IMR-90 (cell line): Measurements from ENCODE around the gene RNF141. TPM values are rescaled to one million over a fixed set of nuclear protein-coding genes. Genes with fewer than 3 reads are reported as not detected.

Experiments
- ATAC-seq: fragments of 200-7000 bp; cut with Tn5 transposase; 2 replicates; pipeline ENCODE4 v1.9.1; 2020; ENCODE audit warnings: low read depth, mild to moderate bottlenecking, moderate library complexity
- BruUV-seq: library from RNA; stranded (reverse); fragments of 400-500 nt; replicated peaks from 2 replicates; lab custom pipeline; 2021; lab: Mats Ljungman, UMichigan
- CTCF ChIA-PET: fragments of 300-600 bp; formaldehyde crosslinking; extraction: SDS; loops from one replicate; lab custom pipeline; 2021; ENCODE audit warnings: antibody characterized with exemption; lab: Yijun Ruan, JAX
- POLR2A ChIA-PET: fragments of 300-600 bp; sonication (Branson Sonifier 250); formaldehyde crosslinking; loops from one replicate; lab custom pipeline; 2022; ENCODE audit warnings: antibody characterized with exemption; ENCODE audit not compliant: unreplicated experiment; lab: Charles Lee
- DNase-seq: peaks from one replicate; pipeline ENCODE4 v3.0.0; 2013
- H2AFZ ChIP-seq: replicated peaks from 2 replicates; pipeline ENCODE3; 2013; ENCODE audit warnings: low read length, mild to moderate bottlenecking; ENCODE audit not compliant: poor library complexity
- H2AK5ac ChIP-seq: 2 replicates; pipeline ENCODE4 v1.6.1; 2013; ENCODE audit warnings: low read depth, low read length, inconsistent platforms
- H2AK9ac ChIP-seq: replicated peaks from 2 replicates; pipeline ENCODE3; 2013; ENCODE audit warnings: mild to moderate bottlenecking, low read depth, low read length, moderate library complexity; ENCODE audit not compliant: poor library complexity
- H2BK120ac ChIP-seq: 2 replicates; pipeline ENCODE4 v1.6.1; 2013; ENCODE audit warnings: low read depth, low read length, inconsistent platforms
- H2BK15ac ChIP-seq: 3 replicates; pipeline ENCODE4 v1.6.1; 2013; ENCODE audit warnings: low read depth, low read length, inconsistent platforms
- H2BK20ac ChIP-seq: 2 replicates; pipeline ENCODE4 v1.6.1; 2013; ENCODE audit warnings: low read depth, mild to moderate bottlenecking, inconsistent platforms, low read length, moderate library complexity
- H2BK5ac ChIP-seq: 2 replicates; pipeline ENCODE4 v1.6.1; 2013; ENCODE audit warnings: mild to moderate bottlenecking, low read depth, low read length, inconsistent platforms; ENCODE audit not compliant: poor library complexity, severe bottlenecking
- H3K14ac ChIP-seq: replicated peaks from 2 replicates; pipeline ENCODE4 v1.6.1; 2013; ENCODE audit warnings: low read depth, low read length, inconsistent platforms
- H3K18ac ChIP-seq: 2 replicates; pipeline ENCODE4 v1.6.1; 2013; ENCODE audit warnings: low read depth, low read length, control low read depth
- H3K23ac ChIP-seq: 2 replicates; pipeline ENCODE4 v1.6.1; 2013; ENCODE audit warnings: low read depth, low read length, inconsistent platforms
- H3K27ac ChIP-seq: 2 replicates; pipeline ENCODE4 v1.5.1; 2013; ENCODE audit warnings: mild to moderate bottlenecking, control low read depth, low read length; ENCODE audit not compliant: insufficient read depth
- H3K27me3 ChIP-seq: 2 replicates; pipeline ENCODE4 v1.6.1; 2013; ENCODE audit warnings: low read length; ENCODE audit not compliant: control insufficient read depth, insufficient read depth
- H3K36me3 ChIP-seq: 2 replicates; pipeline ENCODE4 v1.6.1; 2013; ENCODE audit warnings: low read length, mixed read lengths; ENCODE audit not compliant: control insufficient read depth, insufficient read depth
- H3K4ac ChIP-seq: 2 replicates; pipeline ENCODE4 v1.6.1; 2013; ENCODE audit warnings: low read depth, low read length, inconsistent platforms
- H3K4me1 ChIP-seq: 2 replicates; pipeline ENCODE4 v1.6.1; 2013; ENCODE audit warnings: low read length, mixed read lengths; ENCODE audit not compliant: control insufficient read depth, insufficient read depth
- H3K4me2 ChIP-seq: 2 replicates; pipeline ENCODE4 v1.6.1; 2013; ENCODE audit warnings: low read depth, mild to moderate bottlenecking, control low read depth, low read length, moderate library complexity
- H3K4me3 ChIP-seq: 2 replicates; pipeline ENCODE4 v1.5.1; 2013; ENCODE audit warnings: low read depth, mild to moderate bottlenecking, control low read depth, low read length, moderate library complexity; ENCODE audit not compliant: insufficient read depth
- H3K56ac ChIP-seq: 2 replicates; pipeline ENCODE4 v1.6.1; 2013; ENCODE audit warnings: low read length, inconsistent platforms; ENCODE audit not compliant: insufficient read depth; ENCODE audit errors: extremely low read depth
- H3K79me1 ChIP-seq, 2 experiments: 2 replicates each; pipeline ENCODE4 v1.6.1; 2013; ENCODE audit warnings: low read length in 2 of 2, inconsistent platforms in 1 of 2, low read depth in 1 of 2
- H3K9ac ChIP-seq: 2 replicates; pipeline ENCODE4 v1.6.1; 2013; ENCODE audit warnings: low read depth, low read length, control low read depth
- H3K9me1 ChIP-seq: 2 replicates; pipeline ENCODE4 v1.6.1; 2013; ENCODE audit warnings: low read length, inconsistent platforms; ENCODE audit not compliant: insufficient read depth
- H3K9me3 ChIP-seq: 2 replicates; pipeline ENCODE4 v1.6.1; 2013; ENCODE audit warnings: low read length; ENCODE audit not compliant: control insufficient read depth, insufficient read depth
- H4K20me1 ChIP-seq: 2 replicates; pipeline ENCODE4 v1.6.1; 2013; ENCODE audit warnings: low read length, inconsistent platforms; ENCODE audit not compliant: insufficient read depth
- H4K5ac ChIP-seq: 2 replicates; pipeline ENCODE4 v1.6.1; 2013; ENCODE audit warnings: mild to moderate bottlenecking, low read depth, low read length, control low read depth
- H4K8ac ChIP-seq, 2 experiments: 2 replicates each; pipeline ENCODE4 v1.6.1; 2013; ENCODE audit warnings: low read depth in 2 of 2, low read length in 2 of 2, control low read depth in 1 of 2, inconsistent platforms in 1 of 2
- H4K91ac ChIP-seq: 2 replicates; pipeline ENCODE4 v1.6.1; 2013; ENCODE audit warnings: low read depth, low read length, inconsistent platforms; ENCODE audit not compliant: insufficient read depth
- BHLHE40 ChIP-seq: fragments of 150-350 bp; IDR thresholded peaks from 2 replicates; pipeline ENCODE4 v1.6.1; 2016; ENCODE audit warnings: mild to moderate bottlenecking, low read depth, low read length
- CEBPB ChIP-seq: IDR thresholded peaks from 2 replicates; pipeline ENCODE4 v1.6.1; 2012; ENCODE audit warnings: low read depth, low read length, improper control_type of control experiment
- CHD1 ChIP-seq: IDR thresholded peaks from 2 replicates; pipeline ENCODE4 v1.6.1; 2012; ENCODE audit warnings: low read depth, low read length, improper control_type of control experiment
- FOS ChIP-seq: fragments of 150-350 bp; IDR thresholded peaks from 2 replicates; pipeline ENCODE4 v1.6.1; 2016; ENCODE audit warnings: low read depth, low read length
- MAFK ChIP-seq: IDR thresholded peaks from 2 replicates; pipeline ENCODE4 v1.6.1; 2012; ENCODE audit warnings: low read depth, low read length, improper control_type of control experiment
- MAZ ChIP-seq: IDR thresholded peaks from 2 replicates; pipeline ENCODE4 v1.6.1; 2012; ENCODE audit warnings: low read depth, mild to moderate bottlenecking, low read length, improper control_type of control experiment, moderate library complexity, borderline replicate concordance
- MXI1 ChIP-seq: IDR thresholded peaks from 2 replicates; pipeline ENCODE4 v1.6.1; 2012; ENCODE audit warnings: low read depth, mild to moderate bottlenecking, low read length, moderate library complexity, borderline replicate concordance
- NFE2L2 ChIP-seq: fragments of 150-350 bp; IDR thresholded peaks from 2 replicates; pipeline ENCODE4 v1.6.1; 2016; ENCODE audit warnings: low read depth, mild to moderate bottlenecking, low read length
- POLR2A ChIP-seq: IDR thresholded peaks from 2 replicates; pipeline ENCODE4 v1.6.1; 2012; ENCODE audit warnings: mild to moderate bottlenecking, low read depth, low read length
- RAD21 ChIP-seq: IDR thresholded peaks from 2 replicates; pipeline ENCODE4 v1.6.1; 2012; ENCODE audit warnings: low read length, improper control_type of control experiment
- RCOR1 ChIP-seq: IDR thresholded peaks from 2 replicates; pipeline ENCODE4 v1.6.1; 2012; ENCODE audit warnings: mild to moderate bottlenecking, low read length, improper control_type of control experiment; ENCODE audit not compliant: insufficient replicate concordance
- RFX5 ChIP-seq: IDR thresholded peaks from 2 replicates; pipeline ENCODE4 v1.8.0; 2012; ENCODE audit warnings: low read depth, mild to moderate bottlenecking, low read length, moderate library complexity
- SMC3 ChIP-seq: fragments of 150-350 bp; IDR thresholded peaks from 2 replicates; pipeline ENCODE4 v1.6.1; 2016; ENCODE audit warnings: low read depth, mild to moderate bottlenecking, antibody characterized with exemption, low read length, moderate library complexity
- dilution Hi-C: fragments of 300-500 bp; cut with HindIII; formaldehyde crosslinking; loops from one replicate; pipeline ENCODE4 v1.14.3; 2018; ENCODE audit warnings: low sequenced_read_pairs; ENCODE audit not compliant: unreplicated experiment
- in situ Hi-C: fragments of 300-500 bp; cut with MboI; formaldehyde crosslinking; loops from 3 replicates; pipeline ENCODE4 v1.14.3; 2019; ENCODE audit warnings: low sequenced_read_pairs, inconsistent platforms, mixed read lengths
- intact Hi-C: fragments of 100-400 bp; cut with micrococcal nuclease; formaldehyde crosslinking; loops from 2 replicates; pipeline ENCODE4 v1.10.0; 2022
- polyA plus RNA-seq, 3 experiments: library from polyadenylated mRNA; depleted of rRNA; stranded (reverse); fragments of >200 nt; gene quantifications; 2 replicates each; pipeline ENCODE4 v1.2.3, GENCODE V29; 2012; ENCODE audit warnings: low replicate concordance in 1 of 3
- total RNA-seq: library from RNA; depleted of rRNA; stranded (reverse); fragments of >200 nt; gene quantifications from 2 replicates; pipeline ENCODE4 v1.2.3, GENCODE V29; 2012
- TF ChIP-seq, protein P1 (sequence below): fragments of 150-350 bp; IDR thresholded peaks from 2 replicates; pipeline ENCODE4 v1.6.1; 2017; ENCODE audit warnings: mild to moderate bottlenecking, antibody characterized with exemption, low read length, low read depth
- TF ChIP-seq, protein P2 (sequence below): conservative IDR thresholded peaks from 2 replicates; pipeline ENCODE4 v1.5.1; 2012; ENCODE audit warnings: mild to moderate bottlenecking, low read depth, low read length, improper control_type of control experiment

RNF141 gene
- total and polyA plus RNA-seq, 2 of the 4 experiments (the other 2 are of a cell fraction): 13.8 to 18.6 TPM

DNA sequence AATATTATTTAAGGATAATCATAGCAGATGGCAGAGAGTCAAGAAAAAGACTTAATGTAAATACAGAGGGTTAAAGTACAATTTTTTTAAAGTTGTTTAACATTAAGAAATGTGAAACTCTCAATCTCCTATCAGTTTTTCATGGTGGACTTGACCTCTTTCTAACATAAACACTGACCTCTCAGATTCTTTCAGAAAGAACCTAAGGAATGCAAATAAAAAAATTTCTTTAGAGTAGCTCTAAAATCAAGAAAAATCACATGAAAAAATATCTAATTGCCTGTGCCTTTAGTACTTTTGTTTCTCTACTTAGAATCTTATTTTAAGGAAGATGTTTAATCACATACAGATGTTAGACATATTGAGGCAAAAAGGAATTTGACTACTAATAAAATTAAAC lies 12.9 kb downstream of the RNF141 start:
- POLR2A ChIA-PET: no interaction called here
- intact Hi-C loops (loop anchor here (2.0 to 10.0 kb wide), 3 partner anchors 79 to 203 kb away; no protein-coding TSS in a partner anchor), dilution Hi-C loops (no loop called here)

More for the DNA sequence above, 12.9 kb downstream of the RNF141 start:
- H3K14ac ChIP-seq: no peak overlapping the region
- no peaks in the 10 kb centered on the region for H3K27me3 ChIP-seq
- no peak overlapping the region for H2AK9ac ChIP-seq
- no peak for TF ChIP-seq MAFK
- no peak for TF ChIP-seq FOS
- TF ChIP-seq MXI1: no peak
- TF ChIP-seq SMC3: no peak
- TF ChIP-seq RAD21: no peak
- no peak for TF ChIP-seq CEBPB
- no peak for TF ChIP-seq NFE2L2
- TF ChIP-seq RCOR1: no peak
- TF ChIP-seq MAZ: no peak
- no peak for TF ChIP-seq BHLHE40
- no peak for TF ChIP-seq RFX5
- TF ChIP-seq POLR2A: no peak
- TF ChIP-seq, protein P1, sequence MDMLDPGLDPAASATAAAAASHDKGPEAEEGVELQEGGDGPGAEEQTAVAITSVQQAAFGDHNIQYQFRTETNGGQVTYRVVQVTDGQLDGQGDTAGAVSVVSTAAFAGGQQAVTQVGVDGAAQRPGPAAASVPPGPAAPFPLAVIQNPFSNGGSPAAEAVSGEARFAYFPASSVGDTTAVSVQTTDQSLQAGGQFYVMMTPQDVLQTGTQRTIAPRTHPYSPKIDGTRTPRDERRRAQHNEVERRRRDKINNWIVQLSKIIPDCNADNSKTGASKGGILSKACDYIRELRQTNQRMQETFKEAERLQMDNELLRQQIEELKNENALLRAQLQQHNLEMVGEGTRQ: no peak
- TF ChIP-seq, protein P2, sequence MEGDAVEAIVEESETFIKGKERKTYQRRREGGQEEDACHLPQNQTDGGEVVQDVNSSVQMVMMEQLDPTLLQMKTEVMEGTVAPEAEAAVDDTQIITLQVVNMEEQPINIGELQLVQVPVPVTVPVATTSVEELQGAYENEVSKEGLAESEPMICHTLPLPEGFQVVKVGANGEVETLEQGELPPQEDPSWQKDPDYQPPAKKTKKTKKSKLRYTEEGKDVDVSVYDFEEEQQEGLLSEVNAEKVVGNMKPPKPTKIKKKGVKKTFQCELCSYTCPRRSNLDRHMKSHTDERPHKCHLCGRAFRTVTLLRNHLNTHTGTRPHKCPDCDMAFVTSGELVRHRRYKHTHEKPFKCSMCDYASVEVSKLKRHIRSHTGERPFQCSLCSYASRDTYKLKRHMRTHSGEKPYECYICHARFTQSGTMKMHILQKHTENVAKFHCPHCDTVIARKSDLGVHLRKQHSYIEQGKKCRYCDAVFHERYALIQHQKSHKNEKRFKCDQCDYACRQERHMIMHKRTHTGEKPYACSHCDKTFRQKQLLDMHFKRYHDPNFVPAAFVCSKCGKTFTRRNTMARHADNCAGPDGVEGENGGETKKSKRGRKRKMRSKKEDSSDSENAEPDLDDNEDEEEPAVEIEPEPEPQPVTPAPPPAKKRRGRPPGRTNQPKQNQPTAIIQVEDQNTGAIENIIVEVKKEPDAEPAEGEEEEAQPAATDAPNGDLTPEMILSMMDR: no peak
- TF ChIP-seq CHD1: no peak
- no TSS peak for BruUV-seq
- peak overlapping the region; percentile 53; the same call in 1 of the 2 replicates for H2BK20ac ChIP-seq
- CTCF ChIA-PET: interaction anchor here (0.9 to 1.2 kb wide), 2 partner anchors 13 to 199 kb away, joined by 3 read pairs; partner anchors contain the start of gene RNF141
- no peaks in the 10 kb centered on the region for H4K20me1 ChIP-seq
- H3K9me3 ChIP-seq: no peaks in the 10 kb centered on the region
- H2AFZ ChIP-seq: no peak overlapping the region
- H3K27ac ChIP-seq: peak overlapping the region; percentile 93; the same call in 1 of the 2 replicates
- H2AK5ac ChIP-seq: no peak overlapping the region
- H3K36me3 ChIP-seq: peaks cover 4% of the 10 kb centered on the region
- H3K4me1 ChIP-seq: peaks cover 14% of the 10 kb centered on the region
- H2BK5ac ChIP-seq: peak overlapping the region; percentile 100
- H3K4me3 ChIP-seq: no peak overlapping the region
- in situ Hi-C loops: no loop called here
- H3K79me1 ChIP-seq: peaks cover 3 to 10% of the 10 kb centered on the region in 2 experiments; a peak in 2 of 4 replicates
- DNase-seq: peak; percentile 69
- peak overlapping the region; percentile 43; the same call in 1 of the 2 replicates for H3K9ac ChIP-seq
- no peak overlapping the region for H4K91ac ChIP-seq
- peak overlapping the region; percentile 99 for H3K18ac ChIP-seq
- peak overlapping the region; percentile 71 to 89; a peak in 2 of 4 replicates for H4K8ac ChIP-seq
- H3K56ac ChIP-seq: peak overlapping the region; percentile 59; the same call in 1 of the 2 replicates
- peak overlapping the region; percentile 36; the same call in 1 of the 2 replicates for H3K4me2 ChIP-seq
- 0 out of 3 replicates have a peak overlapping the region, but pooled peaks have one; percentile 87 for H2BK15ac ChIP-seq
- peak overlapping the region; percentile 91; the same call in 1 of the 2 replicates for H3K23ac ChIP-seq
- peak overlapping the region; percentile 96; the same call in 1 of the 2 replicates for H2BK120ac ChIP-seq
- peak overlapping the region; percentile 92; the same call in 1 of the 2 replicates for H3K4ac ChIP-seq
- ATAC-seq: peak; percentile 38
- H4K5ac ChIP-seq: peak overlapping the region; percentile 84; the same call in 1 of the 2 replicates
- peaks cover 2% of the 10 kb centered on the region for H3K9me1 ChIP-seq
